Measurements from ENCODE around the gene CLTA. TPM values are rescaled to one million over a fixed set of nuclear protein-coding genes. Genes with fewer than 3 reads are reported as not detected.

CLTA gene
- 203 and 291 TPM in 2 replicates for polyA plus RNA-seq (2011; rRNA removed)
- 260 and 265 TPM in 2 replicates for polyA plus RNA-seq (2012; cell fraction: cytosol; rRNA removed)
- 164 and 169 TPM in 2 replicates for polyA plus RNA-seq (2012; cell fraction: nucleus; rRNA removed)
- polyA plus RNA-seq (2017; fragmentation: RNase III; extraction: RNeasy Plus Mini Kit Qiagen cat#74134 plus additional on column Dnase treatment): 290 to 312 TPM (median 296 TPM) in 3 replicates
- 94.2 and 98.4 TPM in 2 replicates for polyA minus RNA-seq (2011; rRNA and poly(A)+ RNA removed)

- peak; percentile 98 to 99 for ATAC-seq
- H3K4me3 ChIP-seq: peak within 1 kb of the TSS; percentile 87
- no peak for FAIRE-seq
- H3K27ac ChIP-seq: peak within 1 kb of the TSS; percentile 89 to 96
- H3K4me2 ChIP-seq: peak within 1 kb of the TSS; percentile 97
- ChIA-PET CTCF (interaction anchor here (0.7 to 6.6 kb wide), 29 partner anchors 9 to 280 kb away, joined by 3 to 61 read pairs (median 5); partner anchors contain the start of gene CCIN), POLR2A (interaction anchor here (0.6 to 2.1 kb wide), 42 partner anchors 9 to 843 kb away, joined by 3 to 30 read pairs (median 4); partner anchors contain the start of genes CCIN, GNE, RECK and RNF38)
- H3K4me1 ChIP-seq: peaks cover 28% of the 10 kb centered on the region
- peak; percentile 99 for DNase-seq (ENCODE audit: low read depth in 1 of 2, low spot score in 1 of 2)
- no peaks in the 10 kb centered on the region for H3K9me3 ChIP-seq
- 2% methylated on average over 18 of the region's 68 CpGs for WGBS (ENCODE audit: missing lambda C conversion rate)
- TF ChIP-seq CHD2 (IDR thresholded peaks at IDR 0.05; ENCODE audit: low read length, partially characterized antibody) (peak; percentile 17), ESRRA (IDR thresholded peaks at IDR 0.05; ENCODE audit: borderline replicate concordance, low read length) (no peak), MAX (IDR thresholded peaks at IDR 0.05) (peak; percentile 72), HES2 (IDR thresholded peaks at IDR 0.05) (no peak), PHF8 (IDR thresholded peaks at IDR 0.05; ENCODE audit: borderline replicate concordance, low read depth) (peak; percentile 81; the same call in 1 of the 2 replicates), CTCF (IDR thresholded peaks at IDR 0.05) (peak; percentile 62), NFE2L2 (conservative IDR thresholded peaks at IDR 0.05; ENCODE audit: low read length) (no peak), NR3C1 (IDR thresholded peaks at IDR 0.05) (no peak), BHLHE40 (IDR thresholded peaks at IDR 0.05; ENCODE audit: low read depth, low read length) (no peak), FOXS1 (CRISPR knock-in tag; IDR thresholded peaks at IDR 0.05) (no peak), RFX5 (IDR thresholded peaks at IDR 0.05) (peak; percentile 66), CBX2 (IDR thresholded peaks at IDR 0.05; ENCODE audit: borderline replicate concordance, low read depth) (no peak), POLR2AphosphoS2 (conservative IDR thresholded peaks at IDR 0.05; ENCODE audit: low read length) (no peak), GATA3 (IDR thresholded peaks at IDR 0.05; ENCODE audit: borderline replicate concordance) (no peak; the same call in 1 of the 2 replicates), HDAC2 (IDR thresholded peaks at IDR 0.05) (no peak), CEBPB (IDR thresholded peaks at IDR 0.05) (no peak), RAD21 (conservative IDR thresholded peaks at IDR 0.05 in 1 of 2, IDR thresholded peaks at IDR 0.05 in 1 of 2) (peak in 1 of 2 experiments; percentile 30; a peak in 1 of 5 replicates), JUN (IDR thresholded peaks at IDR 0.05) (peak; percentile 81 to 83; a peak in 4 of 5 replicates), KDM1A (IDR thresholded peaks at IDR 0.05; ENCODE audit: low read depth) (no peak), EHF (CRISPR knock-in tag; IDR thresholded peaks at IDR 0.05) (no peak), E2F6 (IDR thresholded peaks at IDR 0.05; ENCODE audit: borderline replicate concordance, low read depth) (no peak), ELK1 (IDR thresholded peaks at IDR 0.05; ENCODE audit: low read depth, low read length) (no peak), REST (IDR thresholded peaks at IDR 0.05) (no peak), EP300 (IDR thresholded peaks at IDR 0.05) (no peak), HOXB13 (CRISPR knock-in tag; IDR thresholded peaks at IDR 0.05; ENCODE audit: low read depth) (no peak), CBX8 (IDR thresholded peaks at IDR 0.05) (no peak), MYC (IDR thresholded peaks at IDR 0.05; ENCODE audit: borderline replicate concordance, low read length) (peak; percentile 64; the same call in 1 of the 2 replicates), ZSCAN20 (CRISPR knock-in tag; IDR thresholded peaks at IDR 0.05) (no peak), JUNB (IDR thresholded peaks at IDR 0.05) (no peak), USF2 (IDR thresholded peaks at IDR 0.05) (peak; percentile 74), RCOR1 (IDR thresholded peaks at IDR 0.05; ENCODE audit: low read depth, low read length) (no peak)
Measured at GRCh38 chr9:36190388-36191289, at the start of gene CLTA. CLTA (plus strand) TSS chr9:36190921; CDS start chr9:36191057, 136 bp downstream.

All from A549 (cell line).